T-cell (primary cell): ENCODE measurements around the gene RASSF8. TPM values are rescaled to one million over a fixed set of nuclear protein-coding genes. Genes with fewer than 3 reads are reported as not detected.

Source experiments
- ATAC-seq, 4 experiments: fragments of 200-7000 bp in 3 of 4; fragments of 150-1000 bp in 1 of 4; cut with Tn5 transposase; replicated peaks in 1 of 4; 1 replicate in 3 of 4; 2 replicates in 1 of 4; pipeline ENCODE4 v1.10.0; 2021; ENCODE audit warnings: moderate library complexity in 3 of 4, mild to moderate bottlenecking in 2 of 4, moderate number of reproducible peaks in 1 of 4
- CTCF ChIA-PET, 2 donors: fragments of 300-600 bp; sonication (Branson Sonifier 250); formaldehyde crosslinking; loops; one replicate each; lab custom pipeline; 2022; ENCODE audit warnings: antibody characterized with exemption in 2 of 2; lab: Charles Lee
- POLR2A ChIA-PET, 2 donors: fragments of 300-600 bp; sonication (Branson Sonifier 250); formaldehyde crosslinking; loops; one replicate each; lab custom pipeline; 2022; ENCODE audit warnings: antibody characterized with exemption in 2 of 2; lab: Charles Lee
- DNase-seq, 35 experiments: peaks; one replicate each; pipeline versions ENCODE4 v3.0.0 to v3.0.0-alpha.2; 2013 to 2023
- H3K27ac ChIP-seq: one replicate; pipeline ENCODE4 v1.5.1; 2013; ENCODE audit warnings: low read length
- H3K27me3 ChIP-seq, 2 experiments: replicated peaks in 1 of 2; 1 replicate in 1 of 2; 2 replicates in 1 of 2; pipeline versions ENCODE4 v1.6.1 to v1.7.0; 2013; ENCODE audit warnings: low read length in 1 of 2, mixed read lengths in 1 of 2; ENCODE audit not compliant: control insufficient read depth in 2 of 2, insufficient read depth in 2 of 2; ENCODE audit errors: extremely low read depth in 1 of 2
- H3K36me3 ChIP-seq, 2 donors: 1 replicate in 1 of 2; 2 replicates in 1 of 2; pipeline versions ENCODE4 v1.6.1 to v1.7.0; 2013; ENCODE audit warnings: low read length in 1 of 2; ENCODE audit not compliant: control insufficient read depth in 2 of 2, insufficient read depth in 1 of 2; ENCODE audit errors: extremely low read depth in 1 of 2
- H3K4me1 ChIP-seq, 2 experiments: 1 replicate in 1 of 2; 2 replicates in 1 of 2; pipeline versions ENCODE4 v1.6.1 to v1.7.0; 2013; ENCODE audit warnings: low read length in 2 of 2, mixed read lengths in 1 of 2; ENCODE audit not compliant: insufficient read depth in 2 of 2, control insufficient read depth in 1 of 2; ENCODE audit errors: extremely low read depth in 1 of 2
- H3K4me3 ChIP-seq, 2 donors: 1 replicate in 1 of 2; 2 replicates in 1 of 2; pipeline versions ENCODE4 v1.5.1 to v1.7.0; 2013; ENCODE audit warnings: mild to moderate bottlenecking in 2 of 2, low read length in 1 of 2, moderate library complexity in 1 of 2; ENCODE audit not compliant: control insufficient read depth in 1 of 2; ENCODE audit errors: extremely low read depth in 1 of 2
- H3K9me3 ChIP-seq: 2 replicates; pipeline ENCODE4 v1.7.0; 2013
- H3K27ac Mint-ChIP-seq, 2 donors: one replicate each; pipeline ENCODE4 v1.8.0; 2020 to 2021; ENCODE audit warnings: mild to moderate bottlenecking in 2 of 2, mixed read lengths in 2 of 2
- H3K27me3 Mint-ChIP-seq, 2 donors: one replicate each; pipeline ENCODE4 v1.8.0; 2021 to 2022; ENCODE audit warnings: mixed read lengths in 2 of 2
- H3K36me3 Mint-ChIP-seq: one replicate; pipeline ENCODE4 v1.8.0; 2021; ENCODE audit warnings: mixed read lengths
- H3K4me1 Mint-ChIP-seq, 3 donors: one replicate each; pipeline ENCODE4 v1.8.0; 2020 to 2022; ENCODE audit warnings: mixed read lengths in 3 of 3, mild to moderate bottlenecking in 1 of 3
- H3K4me3 Mint-ChIP-seq, 3 donors: one replicate each; pipeline ENCODE4 v1.8.0; 2020 to 2022; ENCODE audit warnings: mild to moderate bottlenecking in 3 of 3, mixed read lengths in 3 of 3, moderate library complexity in 3 of 3
- H3K9me3 Mint-ChIP-seq, 3 donors: one replicate each; pipeline ENCODE4 v1.8.0; 2020 to 2022; ENCODE audit warnings: mixed read lengths in 3 of 3
- WGBS: methylation state at CpG from one replicate; pipeline ENCODE4 v1.1.5; 2013; ENCODE audit warnings: missing lambda C conversion rate; ENCODE audit not compliant: insufficient coverage; 5-methylcytosine and 5-hydroxymethylcytosine counted together
- total RNA-seq, 35 experiments: library from RNA in 6 of 35; stranded (reverse) in 6 of 35; fragments of 120-200 nt in 1 of 35; gene quantifications; one replicate each; pipeline versions ENCODE4 v1.2.1 to v1.2.4 and lab custom pipeline; 2013 to 2026

RASSF8 gene
- total RNA-seq, 5 donors from 2014 or later (not counting 1 experiment from before 2014, with no cell fraction given): 0.50 to 0.98 (median 0.73) TPM; not detected in 1

GRCh38 chr12:25992026-25992782 is 33.7 kb downstream of the RASSF8 start:
- Histone ChIP-seq H3K36me3 (no peaks in the 10 kb centered on the region), H3K9me3 (no peaks in the 10 kb centered on the region), H3K27ac (no peak overlapping the region), H3K27me3 (no peaks in the 10 kb centered on the region), H3K4me3 (no peak overlapping the region), H3K4me1 (no peaks in the 10 kb centered on the region)
- Mint-ChIP-seq H3K4me1 (no peaks in the 10 kb centered on the region), H3K9me3 (no peaks in the 10 kb centered on the region), H3K27ac (no peak overlapping the region), H3K4me3 (no peak overlapping the region), H3K36me3 (no peaks in the 10 kb centered on the region), H3K27me3 (peaks cover 0 to 4% of the 10 kb centered on the region in 2 donors)
- ATAC-seq: no peak
- POLR2A ChIA-PET: no interaction called here
- 70% methylated on average over 4 of the region's 4 CpGs for WGBS
- CTCF ChIA-PET: no interaction called here
- no peak for DNase-seq

DNA sequence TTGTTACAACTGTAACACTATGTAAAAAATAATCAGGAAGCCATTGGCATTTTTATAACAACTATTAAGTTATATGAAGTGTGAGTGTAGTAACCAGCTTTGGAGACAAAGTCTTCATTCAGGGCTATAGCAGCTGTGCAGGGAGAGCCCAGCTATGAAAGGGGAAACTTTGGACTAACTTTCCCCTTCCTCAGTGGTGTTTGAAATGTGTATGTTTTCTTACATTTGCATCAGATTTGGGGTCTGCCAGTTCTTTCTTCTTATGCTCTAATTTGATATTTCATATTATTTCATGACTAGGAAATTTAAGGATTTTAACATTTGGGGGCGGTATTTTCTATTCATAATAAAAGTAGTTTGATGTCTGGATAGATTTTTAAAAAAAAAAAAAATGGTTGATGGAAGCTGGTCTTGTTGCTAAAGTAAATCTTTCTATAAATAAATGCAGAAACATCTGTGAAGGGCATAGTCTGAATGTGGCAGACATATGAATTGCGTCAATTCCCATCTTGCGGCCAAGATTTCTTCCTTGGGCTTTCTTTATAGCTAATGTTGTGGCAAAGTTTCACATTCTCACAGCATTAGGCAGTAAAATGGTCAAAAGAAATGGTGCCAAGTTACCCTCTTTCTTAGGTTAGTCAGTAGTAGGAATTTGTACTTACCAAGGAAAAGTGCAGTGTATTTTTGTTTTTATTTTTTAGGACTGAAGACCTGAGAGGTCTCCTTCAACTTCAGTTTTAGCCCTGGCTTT is 35.6 kb downstream of the RASSF8 start:
- ATAC-seq: no peak
- H3K36me3 ChIP-seq: no peaks in the 10 kb centered on the region
- POLR2A ChIA-PET: no interaction called here
- no peaks in the 10 kb centered on the region for H3K27me3 ChIP-seq
- H3K9me3 ChIP-seq: no peaks in the 10 kb centered on the region
- H3K27me3 Mint-ChIP-seq: peaks cover 0 to 4% of the 10 kb centered on the region in 2 donors
- H3K27ac ChIP-seq: no peak overlapping the region
- H3K4me1 Mint-ChIP-seq: no peaks in the 10 kb centered on the region
- H3K4me3 ChIP-seq: no peak overlapping the region
- H3K4me3 Mint-ChIP-seq: no peak overlapping the region
- DNase-seq: no peak
- WGBS: no CpG with 5 or more reads among the region's 3 CpGs
- H3K36me3 Mint-ChIP-seq: no peaks in the 10 kb centered on the region
- H3K4me1 ChIP-seq: no peaks in the 10 kb centered on the region
- CTCF ChIA-PET: no interaction called here
- H3K9me3 Mint-ChIP-seq: no peaks in the 10 kb centered on the region
- H3K27ac Mint-ChIP-seq: no peak overlapping the region

DNA sequence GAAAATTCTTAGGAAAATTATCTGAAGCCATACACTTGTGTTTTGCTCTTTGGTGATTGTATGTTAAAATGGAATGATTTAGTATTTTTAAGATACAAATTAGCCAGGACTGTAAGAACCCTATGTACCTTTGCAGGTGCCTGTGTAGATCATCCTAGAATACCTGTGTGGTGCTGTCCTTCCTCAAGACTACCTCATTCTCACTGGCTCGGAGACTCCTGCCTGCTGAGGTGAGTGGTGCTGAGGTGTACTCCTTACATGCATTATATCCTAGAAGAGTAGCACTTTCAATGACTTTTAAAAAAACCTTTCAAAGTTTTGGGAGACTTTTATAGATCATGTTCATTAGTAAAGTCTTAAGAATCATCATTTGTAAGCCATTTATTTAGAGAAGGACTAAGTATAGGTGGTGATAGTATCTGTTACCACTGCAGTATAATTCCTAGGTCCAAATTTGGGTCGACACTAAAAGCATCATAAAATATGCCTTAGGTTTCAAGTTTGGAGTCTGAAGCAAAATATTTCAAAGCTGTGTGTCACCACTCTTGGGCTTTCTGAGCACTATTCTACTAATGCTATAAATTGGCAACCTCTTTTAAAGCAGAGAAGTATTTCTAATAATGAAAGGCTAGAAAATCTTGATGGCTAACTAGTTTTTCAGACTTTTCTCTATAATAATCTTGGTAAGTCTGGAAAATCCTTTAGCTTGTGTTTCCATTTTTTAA is 36.6 kb downstream of the RASSF8 start:
- Mint-ChIP-seq H3K4me3 (no peak overlapping the region), H3K27me3 (peaks cover 0 to 4% of the 10 kb centered on the region in 2 donors), H3K4me1 (no peaks in the 10 kb centered on the region), H3K9me3 (no peaks in the 10 kb centered on the region), H3K27ac (no peak overlapping the region), H3K36me3 (no peaks in the 10 kb centered on the region)
- ChIA-PET POLR2A (no interaction called here), CTCF (no interaction called here)
- Histone ChIP-seq H3K9me3 (no peaks in the 10 kb centered on the region), H3K27me3 (no peaks in the 10 kb centered on the region), H3K36me3 (no peaks in the 10 kb centered on the region), H3K27ac (no peak overlapping the region), H3K4me3 (no peak overlapping the region), H3K4me1 (no peaks in the 10 kb centered on the region)
- no CpG with 5 or more reads among the region's 2 CpGs for WGBS
- ATAC-seq: no peak
- no peak for DNase-seq

DNA sequence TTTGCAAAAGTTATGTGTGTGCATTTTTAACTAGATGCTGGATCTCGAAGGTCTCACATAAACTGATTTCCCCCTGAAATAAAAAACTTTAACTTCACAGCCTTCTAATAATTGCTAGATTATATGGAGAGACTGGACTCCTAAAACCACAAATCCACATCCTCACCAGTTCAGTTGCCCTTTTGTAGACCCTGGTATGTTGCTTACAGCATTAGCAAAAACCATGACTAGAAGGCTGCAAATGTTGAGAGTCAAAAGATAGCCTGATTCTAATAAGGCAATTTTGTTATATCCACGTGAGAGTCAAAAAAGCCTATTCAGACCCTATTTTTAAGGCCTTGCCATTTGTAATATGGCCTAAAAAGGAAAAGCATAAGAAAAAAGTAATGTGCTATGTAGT is 37.4 kb downstream of the RASSF8 start:
- WGBS: no CpG with 5 or more reads among the region's 2 CpGs
- Histone ChIP-seq H3K4me3 (no peak overlapping the region), H3K36me3 (no peaks in the 10 kb centered on the region), H3K9me3 (no peaks in the 10 kb centered on the region), H3K27ac (no peak overlapping the region), H3K4me1 (no peaks in the 10 kb centered on the region), H3K27me3 (no peaks in the 10 kb centered on the region)
- POLR2A ChIA-PET: no interaction called here
- H3K27me3 Mint-ChIP-seq: peaks cover 0 to 4% of the 10 kb centered on the region in 2 donors
- H3K36me3 Mint-ChIP-seq: no peaks in the 10 kb centered on the region
- ATAC-seq (no peak), DNase-seq (no peak)
- no peaks in the 10 kb centered on the region for H3K9me3 Mint-ChIP-seq
- no peak overlapping the region for H3K27ac Mint-ChIP-seq
- no peaks in the 10 kb centered on the region for H3K4me1 Mint-ChIP-seq
- CTCF ChIA-PET: interaction anchor here in 1 of 2 donors (0.6 kb wide), 1 partner anchor 110 kb away, joined by 6 read pairs; no protein-coding TSS in a partner anchor
- H3K4me3 Mint-ChIP-seq: no peak overlapping the region

DNA sequence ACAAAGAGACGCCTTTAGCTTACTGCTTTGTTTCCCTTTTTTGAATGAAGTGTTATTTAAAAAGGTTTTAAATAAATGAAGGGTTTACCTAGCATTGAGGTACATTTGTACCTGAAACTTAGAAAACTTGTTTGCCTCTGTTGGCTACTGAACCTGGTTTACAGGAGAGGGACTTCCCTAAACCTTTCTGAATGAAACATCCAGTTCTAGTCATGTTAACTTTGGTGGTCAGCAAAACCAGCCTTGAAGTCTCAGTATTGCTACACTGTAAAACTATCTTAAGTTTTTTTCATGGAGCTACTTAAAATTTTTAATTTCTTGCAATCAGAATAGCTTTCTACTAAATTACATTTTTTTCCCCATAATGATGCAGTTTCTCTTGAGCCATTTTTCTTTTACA is 38.2 kb downstream of the RASSF8 start:
- ATAC-seq (no peak), DNase-seq (no peak)
- no peaks in the 10 kb centered on the region for H3K4me1 Mint-ChIP-seq
- H3K27ac Mint-ChIP-seq: no peak overlapping the region
- Histone ChIP-seq H3K36me3 (no peaks in the 10 kb centered on the region), H3K9me3 (no peaks in the 10 kb centered on the region), H3K4me3 (no peak overlapping the region), H3K4me1 (no peaks in the 10 kb centered on the region), H3K27ac (no peak overlapping the region), H3K27me3 (no peaks in the 10 kb centered on the region)
- no peaks in the 10 kb centered on the region for H3K9me3 Mint-ChIP-seq
- no peak overlapping the region for H3K4me3 Mint-ChIP-seq
- ChIA-PET CTCF (no interaction called here), POLR2A (no interaction called here)
- WGBS: no CpG with 5 or more reads among the region's 1 CpG
- peaks cover 0 to 4% of the 10 kb centered on the region in 2 donors for H3K27me3 Mint-ChIP-seq
- H3K36me3 Mint-ChIP-seq: no peaks in the 10 kb centered on the region

GRCh38 chr12:25997201-25997963 is 38.9 kb downstream of the RASSF8 start:
- Mint-ChIP-seq H3K9me3 (no peaks in the 10 kb centered on the region), H3K36me3 (no peaks in the 10 kb centered on the region), H3K27ac (no peak overlapping the region), H3K4me3 (no peak overlapping the region), H3K27me3 (peaks cover 0 to 4% of the 10 kb centered on the region in 2 donors), H3K4me1 (no peaks in the 10 kb centered on the region)
- Histone ChIP-seq H3K4me1 (no peaks in the 10 kb centered on the region), H3K27me3 (no peaks in the 10 kb centered on the region), H3K27ac (no peak overlapping the region), H3K36me3 (no peaks in the 10 kb centered on the region), H3K4me3 (no peak overlapping the region), H3K9me3 (no peaks in the 10 kb centered on the region)
- DNase-seq: no peak
- POLR2A ChIA-PET: interaction anchor here in 1 of 2 donors (0.8 to 1.0 kb wide), 2 partner anchors 12 to 28 kb away, joined by 7 read pairs; no protein-coding TSS in a partner anchor
- CTCF ChIA-PET: interaction anchor here (0.7 to 1.7 kb wide), 4 partner anchors 9 to 626 kb away, joined by 3 to 6 read pairs (median 5); no protein-coding TSS in a partner anchor
- no peak for ATAC-seq
- WGBS: no CpG with 5 or more reads among the region's 6 CpGs
